ENCODE measurements around the gene MAP1S. TPM values are rescaled to one million over a fixed set of nuclear protein-coding genes. Genes with fewer than 3 reads are reported as not detected.
A peak's percentile ranks its signal among the peaks of the same experiment; 100 is the strongest.
"Not testable (repeated sequence)": the region's sequence is repeated elsewhere in the genome, so short reads cannot be mapped to it uniquely, and the experiment has no call there.

MAP1S gene
- total RNA-seq, 1 donor from 2014 or later = 80.5 TPM

DNA sequence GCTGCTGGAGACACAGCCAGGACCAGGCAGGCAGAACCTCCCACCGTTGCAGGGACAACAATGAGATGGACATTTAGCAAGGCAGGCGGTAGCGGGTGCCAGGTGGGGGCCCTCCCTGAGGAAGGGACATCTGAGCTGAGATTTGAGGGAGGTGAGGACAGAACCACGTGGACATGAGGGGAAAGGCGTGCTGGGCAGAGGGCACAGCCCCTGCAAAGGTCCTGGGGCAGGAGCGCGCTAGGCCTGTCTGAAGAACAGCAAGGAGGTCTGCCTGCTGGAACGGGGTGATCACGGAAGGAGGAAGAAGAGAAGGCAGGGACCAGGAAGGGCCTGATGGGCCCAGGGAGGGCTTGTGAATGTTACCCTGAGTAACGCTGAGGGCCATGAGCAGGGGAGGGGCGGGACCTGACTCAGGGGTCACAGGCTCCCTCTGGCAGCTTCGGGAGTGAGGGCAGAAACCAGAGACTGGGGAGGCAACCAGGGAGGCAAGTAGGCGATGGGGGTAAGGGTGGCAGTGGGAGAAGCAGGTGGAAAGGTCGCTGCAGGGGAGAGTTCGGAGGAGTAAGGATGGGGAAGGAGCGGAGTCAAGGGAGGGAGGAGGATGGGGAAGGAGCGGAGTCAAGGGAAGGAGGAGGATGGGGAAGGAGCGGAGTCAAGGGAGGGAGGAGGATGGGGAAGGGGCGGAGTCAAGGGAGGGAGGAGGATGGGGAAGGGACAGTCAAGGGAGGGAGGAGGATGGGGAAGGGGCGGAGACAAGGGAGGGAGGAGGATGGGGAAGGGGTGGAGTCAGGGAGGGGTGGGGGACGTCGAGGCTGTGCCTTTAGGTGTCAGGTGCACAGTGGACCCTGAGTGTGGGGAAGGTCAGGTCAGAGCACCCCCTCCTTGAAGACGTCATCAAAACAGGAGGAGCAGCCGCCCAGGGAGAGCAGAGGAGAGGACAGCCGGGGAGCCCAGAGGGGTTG is 60.0 kb downstream of the MAP1S start:
- ATAC-seq (ENCODE audit: low read depth) = no peak
- ChIA-PET CTCF (no interaction called here), POLR2A (interaction anchor here (0.6 to 6.9 kb wide), 4 partner anchors 26 to 251 kb away, joined by 3 to 109 read pairs (median 10); partner anchors contain the start of gene FCHO1)
- intact Hi-C loops (cut with micrococcal nuclease) = loop anchor here (5.0 kb wide), 2 partner anchors 42 to 153 kb away; partner anchors contain the start of gene CCDC124
- Mint-ChIP-seq H3K4me3 (no peak overlapping the region), H3K27ac (peak overlapping the region; percentile 68), H3K4me1 (peaks cover 45% of the 10 kb centered on the region), H3K36me3 (ENCODE audit: low read depth) (peaks cover 61% of the 10 kb centered on the region), H3K9me3 (no peaks in the 10 kb centered on the region), H3K27me3 (no peaks in the 10 kb centered on the region)
- DNase-seq = no peak
- TF ChIP-seq, protein P1, sequence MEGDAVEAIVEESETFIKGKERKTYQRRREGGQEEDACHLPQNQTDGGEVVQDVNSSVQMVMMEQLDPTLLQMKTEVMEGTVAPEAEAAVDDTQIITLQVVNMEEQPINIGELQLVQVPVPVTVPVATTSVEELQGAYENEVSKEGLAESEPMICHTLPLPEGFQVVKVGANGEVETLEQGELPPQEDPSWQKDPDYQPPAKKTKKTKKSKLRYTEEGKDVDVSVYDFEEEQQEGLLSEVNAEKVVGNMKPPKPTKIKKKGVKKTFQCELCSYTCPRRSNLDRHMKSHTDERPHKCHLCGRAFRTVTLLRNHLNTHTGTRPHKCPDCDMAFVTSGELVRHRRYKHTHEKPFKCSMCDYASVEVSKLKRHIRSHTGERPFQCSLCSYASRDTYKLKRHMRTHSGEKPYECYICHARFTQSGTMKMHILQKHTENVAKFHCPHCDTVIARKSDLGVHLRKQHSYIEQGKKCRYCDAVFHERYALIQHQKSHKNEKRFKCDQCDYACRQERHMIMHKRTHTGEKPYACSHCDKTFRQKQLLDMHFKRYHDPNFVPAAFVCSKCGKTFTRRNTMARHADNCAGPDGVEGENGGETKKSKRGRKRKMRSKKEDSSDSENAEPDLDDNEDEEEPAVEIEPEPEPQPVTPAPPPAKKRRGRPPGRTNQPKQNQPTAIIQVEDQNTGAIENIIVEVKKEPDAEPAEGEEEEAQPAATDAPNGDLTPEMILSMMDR (IDR thresholded peaks at IDR 0.05) = no peak

DNA sequence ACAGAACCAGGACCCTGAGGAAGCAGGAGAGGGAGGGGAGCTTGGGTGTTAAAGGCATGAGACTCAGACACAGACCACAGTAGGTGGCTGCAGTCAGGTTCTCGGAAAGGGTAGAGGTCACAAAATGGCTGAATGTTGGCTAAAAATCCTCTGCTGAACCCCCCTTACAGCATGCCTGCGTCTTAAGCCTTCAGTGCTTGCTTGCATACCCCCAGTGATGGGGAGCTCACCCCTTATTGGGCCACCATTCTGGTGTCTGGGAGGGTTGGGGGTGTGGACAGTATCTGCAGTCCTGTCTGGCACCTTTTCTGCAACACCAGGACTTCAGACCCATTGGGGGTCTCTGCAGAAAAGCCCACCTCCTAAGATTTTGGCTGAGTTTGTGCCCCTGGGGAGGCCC is 61.5 kb downstream of the MAP1S start:
- TF ChIP-seq, protein P1 (IDR thresholded peaks at IDR 0.05) = no peak
- ChIA-PET CTCF (no interaction called here), POLR2A (interaction anchor here (1.4 to 6.9 kb wide), 2 partner anchors 27 to 67 kb away, joined by 4 to 109 read pairs; partner anchors contain the start of genes FCHO1 and JAK3)
- Mint-ChIP-seq H3K36me3 (ENCODE audit: low read depth) (peaks cover 58% of the 10 kb centered on the region), H3K4me3 (no peak overlapping the region), H3K27ac (no peak overlapping the region), H3K27me3 (no peaks in the 10 kb centered on the region), H3K4me1 (peaks cover 40% of the 10 kb centered on the region), H3K9me3 (no peaks in the 10 kb centered on the region)
- ATAC-seq (ENCODE audit: low read depth) (no peak), DNase-seq (no peak)
- intact Hi-C loops (cut with micrococcal nuclease) = no loop called here

DNA sequence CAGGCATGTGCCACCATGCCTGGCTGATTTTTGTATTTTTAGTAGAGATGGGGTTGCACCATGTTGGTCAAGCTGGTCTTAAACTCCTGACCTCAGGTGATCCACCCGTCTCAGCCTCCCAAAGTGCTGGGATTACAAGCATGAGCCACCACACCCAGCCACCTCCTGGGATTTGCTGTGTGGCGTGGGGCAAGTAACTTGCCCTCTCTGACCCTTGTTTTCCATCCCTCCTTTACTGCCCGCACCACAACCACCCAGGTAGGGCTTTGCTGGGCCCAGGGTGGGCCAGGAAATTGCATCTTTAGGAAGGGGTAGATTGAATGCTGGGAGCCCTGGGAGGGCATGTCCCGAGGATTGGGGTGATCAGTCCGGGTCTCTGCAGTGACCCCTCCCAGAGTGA is 64.4 kb downstream of the MAP1S start:
- not testable (repeated sequence) for H3K9me3 Mint-ChIP-seq; H3K27ac Mint-ChIP-seq; DNase-seq; H3K4me3 Mint-ChIP-seq; ATAC-seq (ENCODE audit: low read depth); H3K27me3 Mint-ChIP-seq
- H3K4me1 Mint-ChIP-seq = peaks cover 16% of the 10 kb centered on the region
- H3K36me3 Mint-ChIP-seq (ENCODE audit: low read depth) = peaks cover 67% of the 10 kb centered on the region
- intact Hi-C loops (cut with micrococcal nuclease) = loop anchor here (1.0 kb wide), 5 partner anchors 7 to 287 kb away; no protein-coding TSS in a partner anchor
- ChIA-PET POLR2A (interaction anchor here (0.7 to 2.3 kb wide), 4 partner anchors 29 to 1241 kb away, joined by 4 to 6 read pairs (median 4); partner anchors contain the start of gene CCDC124), CTCF (interaction anchor here (0.8 to 4.6 kb wide), 8 partner anchors 9 to 288 kb away, joined by 3 to 22 read pairs (median 4); partner anchors contain the start of gene RPL18A)

Other genes starting within 250 kb of the MAP1S start
- 4.3 and 4.6 TPM in 2 replicates for gene SLC27A1, start 249.0 kb upstream of the MAP1S start, total RNA-seq
- 107 and 111 TPM in 2 replicates for gene PGLS, start 207.8 kb upstream of the MAP1S start, total RNA-seq
- gene COLGALT1, start 163.8 kb upstream of the MAP1S start, total RNA-seq = 69.2 and 80.3 TPM in 2 replicates
- gene UNC13A, start 31.1 kb upstream of the MAP1S start, total RNA-seq = 0.02 and 0.04 TPM in 2 replicates
- gene FCHO1, start 32.0 kb downstream of the MAP1S start, total RNA-seq = 81.8 and 103 TPM in 2 replicates
- gene B3GNT3, start 75.7 kb downstream of the MAP1S start, total RNA-seq = not detected in 2 replicates
- gene INSL3, start 102.0 kb downstream of the MAP1S start, total RNA-seq = 3.6 and 4.1 TPM in 2 replicates
- 213 and 256 TPM in 2 replicates for gene JAK3, start 128.5 kb downstream of the MAP1S start, total RNA-seq
- gene RPL18A, start 140.4 kb downstream of the MAP1S start, total RNA-seq = 4,113 and 4,404 TPM in 2 replicates
- gene SLC5A5, start 152.5 kb downstream of the MAP1S start, total RNA-seq = 0.09 and 0.12 TPM in 2 replicates
- 49.9 and 59.5 TPM in 2 replicates for gene CCDC124, start 213.5 kb downstream of the MAP1S start, total RNA-seq
- 0.17 TPM in 1 of 2 replicates, not detected in the other for gene KCNN1, start 247.6 kb downstream of the MAP1S start, total RNA-seq

Measured in activated B cell treated with CpG ODN at 0.5 μM for 24 hours (primary cell).